KMS-11 (cell line): Measurements from ENCODE around the gene RBPJ.

Experiments
- H2AFZ ChIP-seq: fragments of 200-600 bp; sonication (generic); 2 replicates; pipeline ENCODE4 v1.6.1; 2016; ENCODE audit warnings: antibody characterized with exemption, mixed run types, low read depth
- H3K27ac ChIP-seq: fragments of 200-600 bp; sonication (generic); 2 replicates; pipeline ENCODE4 v1.6.1; 2016; ENCODE audit warnings: mild to moderate bottlenecking, mixed run types
- H3K27me3 ChIP-seq: fragments of 200-600 bp; sonication (generic); 2 replicates; pipeline ENCODE4 v1.6.1; 2017; ENCODE audit warnings: mild to moderate bottlenecking, low read depth, mixed run types, moderate library complexity; ENCODE audit not compliant: insufficient read depth
- H3K36me3 ChIP-seq: fragments of 200-600 bp; sonication (generic); 2 replicates; pipeline ENCODE4 v1.6.1; 2017; ENCODE audit warnings: mild to moderate bottlenecking, mixed run types; ENCODE audit not compliant: insufficient read depth
- H3K4me1 ChIP-seq: fragments of 200-600 bp; sonication (generic); 2 replicates; pipeline ENCODE4 v1.6.1; 2016; ENCODE audit warnings: mild to moderate bottlenecking, low read depth, mixed run types; ENCODE audit not compliant: poor library complexity, severe bottlenecking
- H3K4me2 ChIP-seq: fragments of 200-600 bp; sonication (generic); 2 replicates; pipeline ENCODE4 v1.7.0; 2016; ENCODE audit warnings: mild to moderate bottlenecking, mixed run types
- H3K4me3 ChIP-seq: fragments of 200-600 bp; sonication (generic); IDR thresholded peaks from 2 replicates; pipeline ENCODE4 v1.6.1; 2017; ENCODE audit warnings: low read depth, low read length, mixed read lengths; ENCODE audit not compliant: insufficient read depth
- H3K79me2 ChIP-seq: fragments of 200-600 bp; sonication (generic); 2 replicates; pipeline ENCODE4 v1.6.1; 2016; ENCODE audit warnings: low read depth, mixed run types; ENCODE audit not compliant: insufficient read depth
- H3K9ac ChIP-seq: fragments of 200-600 bp; sonication (generic); 2 replicates; pipeline ENCODE4 v1.6.1; 2016; ENCODE audit warnings: mild to moderate bottlenecking, mixed run types
- H4K20me1 ChIP-seq: fragments of 200-600 bp; sonication (generic); 2 replicates; pipeline ENCODE4 v1.6.1; 2016; ENCODE audit warnings: mild to moderate bottlenecking, mixed run types; ENCODE audit not compliant: insufficient read depth
- TF ChIP-seq, protein P1 (sequence below): fragments of 200-600 bp; sonication (generic); conservative IDR thresholded peaks from 2 replicates; pipeline ENCODE4 v1.6.1; 2017; ENCODE audit warnings: low read depth, mild to moderate bottlenecking, antibody characterized with exemption, low read length, moderate library complexity, mixed read lengths

The RBPJ gene

DNA sequence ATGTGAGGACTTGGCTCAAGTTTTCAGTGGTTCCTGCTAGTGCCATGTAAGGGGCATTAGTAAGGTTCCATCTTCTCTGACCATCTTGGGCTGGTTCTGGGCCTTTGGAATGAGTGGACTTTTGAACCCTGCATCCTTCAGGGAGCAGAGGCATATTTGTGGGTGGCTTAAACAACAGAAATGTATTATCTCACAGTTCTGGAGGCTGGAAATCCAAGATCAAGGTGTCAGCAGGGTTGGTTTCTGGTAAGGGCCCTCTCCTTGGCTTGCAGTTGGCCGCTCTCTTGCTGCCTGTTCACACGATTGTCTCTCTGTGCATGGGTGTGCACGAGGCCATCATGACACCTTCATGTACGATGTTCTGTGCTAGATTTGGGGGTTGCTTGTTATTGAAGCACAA lies 148.2 kb downstream of the RBPJ start:
- Histone ChIP-seq H3K27ac (no peak overlapping the region), H3K79me2 (no peaks in the 10 kb centered on the region), H3K4me2 (no peak overlapping the region), H3K9ac (no peak overlapping the region), H3K4me3 (no peak overlapping the region), H3K4me1 (no peaks in the 10 kb centered on the region), H2AFZ (no peak overlapping the region), H4K20me1 (no peaks in the 10 kb centered on the region), H3K36me3 (no peaks in the 10 kb centered on the region), H3K27me3 (no peaks in the 10 kb centered on the region)
- TF ChIP-seq, protein P1, sequence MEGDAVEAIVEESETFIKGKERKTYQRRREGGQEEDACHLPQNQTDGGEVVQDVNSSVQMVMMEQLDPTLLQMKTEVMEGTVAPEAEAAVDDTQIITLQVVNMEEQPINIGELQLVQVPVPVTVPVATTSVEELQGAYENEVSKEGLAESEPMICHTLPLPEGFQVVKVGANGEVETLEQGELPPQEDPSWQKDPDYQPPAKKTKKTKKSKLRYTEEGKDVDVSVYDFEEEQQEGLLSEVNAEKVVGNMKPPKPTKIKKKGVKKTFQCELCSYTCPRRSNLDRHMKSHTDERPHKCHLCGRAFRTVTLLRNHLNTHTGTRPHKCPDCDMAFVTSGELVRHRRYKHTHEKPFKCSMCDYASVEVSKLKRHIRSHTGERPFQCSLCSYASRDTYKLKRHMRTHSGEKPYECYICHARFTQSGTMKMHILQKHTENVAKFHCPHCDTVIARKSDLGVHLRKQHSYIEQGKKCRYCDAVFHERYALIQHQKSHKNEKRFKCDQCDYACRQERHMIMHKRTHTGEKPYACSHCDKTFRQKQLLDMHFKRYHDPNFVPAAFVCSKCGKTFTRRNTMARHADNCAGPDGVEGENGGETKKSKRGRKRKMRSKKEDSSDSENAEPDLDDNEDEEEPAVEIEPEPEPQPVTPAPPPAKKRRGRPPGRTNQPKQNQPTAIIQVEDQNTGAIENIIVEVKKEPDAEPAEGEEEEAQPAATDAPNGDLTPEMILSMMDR, result no peak

DNA sequence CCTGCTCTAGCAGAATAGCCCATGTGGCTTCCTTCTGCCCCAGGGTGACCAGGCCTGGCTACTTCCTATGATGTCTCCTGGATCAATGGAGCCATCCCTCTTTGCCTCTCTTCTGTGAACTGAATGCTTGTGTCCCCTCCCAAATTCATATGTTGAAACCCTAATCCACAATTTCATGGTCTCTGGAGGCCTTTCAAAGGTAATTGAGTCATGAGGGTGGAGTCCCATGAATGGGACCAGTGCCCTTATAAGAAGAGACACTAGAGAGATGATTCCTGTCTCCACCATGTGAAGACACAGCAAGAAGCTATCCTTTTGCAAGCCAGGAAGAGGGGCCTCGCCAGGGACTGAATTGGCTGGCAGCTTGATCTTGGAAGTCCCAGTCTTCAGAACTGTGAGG lies 151.1 kb downstream of the RBPJ start:
- Histone ChIP-seq H3K27ac (no peak overlapping the region), H3K4me1 (no peaks in the 10 kb centered on the region), H3K27me3 (no peaks in the 10 kb centered on the region), H3K9ac (no peak overlapping the region), H3K4me2 (no peak overlapping the region), H3K79me2 (no peaks in the 10 kb centered on the region), H3K36me3 (no peaks in the 10 kb centered on the region), H4K20me1 (no peaks in the 10 kb centered on the region), H3K4me3 (no peak overlapping the region), H2AFZ (no peak overlapping the region)
- TF ChIP-seq, protein P1, result no peak

DNA sequence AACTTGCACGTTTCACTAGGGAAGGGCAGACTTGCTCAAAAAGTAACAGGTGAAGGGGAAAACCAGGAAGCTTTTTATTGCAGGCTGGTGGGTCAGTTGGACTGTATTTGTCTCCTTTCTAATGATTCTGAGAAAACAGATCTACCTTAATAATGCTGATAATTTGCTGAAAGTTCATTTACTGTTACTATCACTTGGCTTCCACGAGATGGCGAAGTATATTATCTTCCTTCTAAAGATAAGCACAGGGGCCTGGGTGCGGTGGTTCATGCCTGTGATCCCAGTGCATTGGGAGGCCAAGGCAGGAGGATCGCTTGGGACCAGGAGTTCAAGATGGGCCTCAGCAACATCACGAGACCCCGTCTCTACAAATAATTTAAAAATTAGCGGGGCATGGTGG lies 153.1 kb downstream of the RBPJ start:
- H3K36me3 ChIP-seq, result no peaks in the 10 kb centered on the region
- H3K4me1 ChIP-seq, result no peaks in the 10 kb centered on the region
- no peak overlapping the region for H3K27ac ChIP-seq
- H3K79me2 ChIP-seq, result no peaks in the 10 kb centered on the region
- H3K9ac ChIP-seq, result no peak overlapping the region
- no peak overlapping the region for H2AFZ ChIP-seq
- no peak overlapping the region for H3K4me2 ChIP-seq
- no peaks in the 10 kb centered on the region for H4K20me1 ChIP-seq
- H3K4me3 ChIP-seq, result no peak overlapping the region
- TF ChIP-seq, protein P1, result no peak
- no peaks in the 10 kb centered on the region for H3K27me3 ChIP-seq

DNA sequence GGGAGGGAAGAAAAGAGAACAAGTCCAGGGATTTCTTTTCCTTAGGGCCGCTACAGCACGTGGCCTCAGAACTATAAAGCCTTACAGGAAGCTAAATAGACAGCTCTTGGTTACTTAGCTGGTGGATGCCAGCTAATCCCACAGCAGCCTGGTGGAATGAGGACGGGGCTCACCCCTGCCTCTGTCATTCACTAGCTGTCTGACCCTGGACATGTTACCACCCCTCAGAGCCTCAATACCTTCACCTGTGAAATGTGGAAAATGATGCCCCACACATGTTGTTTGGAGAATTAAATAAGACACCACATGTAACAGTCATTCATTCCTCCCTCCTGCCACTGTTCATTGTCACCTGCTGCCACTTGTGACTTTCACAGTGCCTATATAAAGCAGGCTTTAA lies 153.7 kb downstream of the RBPJ start:
- Histone ChIP-seq H3K27me3 (no peaks in the 10 kb centered on the region), H3K4me2 (no peak overlapping the region), H4K20me1 (no peaks in the 10 kb centered on the region), H3K27ac (no peak overlapping the region), H3K79me2 (no peaks in the 10 kb centered on the region), H2AFZ (no peak overlapping the region), H3K9ac (no peak overlapping the region), H3K4me1 (no peaks in the 10 kb centered on the region), H3K4me3 (no peak overlapping the region), H3K36me3 (no peaks in the 10 kb centered on the region)
- TF ChIP-seq, protein P1, result no peak

DNA sequence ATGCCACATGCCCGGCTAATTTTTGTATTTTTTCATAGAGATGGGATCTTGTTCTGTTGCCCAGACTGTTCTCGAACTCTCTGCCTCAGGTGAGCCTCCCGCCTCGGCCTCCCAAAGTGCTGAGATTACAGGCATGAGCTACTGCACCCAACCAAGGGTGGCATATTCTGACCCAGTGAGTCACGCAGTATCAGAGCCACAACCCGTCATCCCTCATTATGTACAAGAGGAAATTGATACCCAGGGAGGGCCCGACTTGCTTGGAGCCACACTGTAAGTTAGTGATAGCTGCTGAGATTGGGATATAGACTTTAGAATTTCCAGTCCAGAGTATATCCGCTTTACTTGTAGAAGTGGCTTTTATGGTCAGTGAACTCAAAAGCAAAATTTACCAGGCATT lies 154.9 kb downstream of the RBPJ start:
- H4K20me1 ChIP-seq, result no peaks in the 10 kb centered on the region
- H3K9ac ChIP-seq, result no peak overlapping the region
- H3K27ac ChIP-seq, result no peak overlapping the region
- H3K4me1 ChIP-seq, result no peaks in the 10 kb centered on the region
- no peak overlapping the region for H3K4me2 ChIP-seq
- no peaks in the 10 kb centered on the region for H3K36me3 ChIP-seq
- H3K79me2 ChIP-seq, result no peaks in the 10 kb centered on the region
- no peaks in the 10 kb centered on the region for H3K27me3 ChIP-seq
- TF ChIP-seq, protein P1, result no peak
- H3K4me3 ChIP-seq, result no peak overlapping the region
- no peak overlapping the region for H2AFZ ChIP-seq
